Parathyroid adenoma (tissue), 2 donors: ENCODE measurements around the gene KIF5A.
"Not testable (repeated sequence)": the region's sequence is repeated elsewhere in the genome, so short reads cannot be mapped to it uniquely, and the experiment has no call there.

Source experiments
- H2AFZ ChIP-seq: fragments of 300-600 bp; sonication (generic); one replicate; pipeline ENCODE4 v1.7.0; 2017; ENCODE audit warnings: antibody characterized with exemption, mild to moderate bottlenecking
- H3K27ac ChIP-seq: fragments of 300-600 bp; sonication (generic); one replicate; pipeline ENCODE4 v1.7.0; 2017
- H3K27me3 ChIP-seq: fragments of 300-600 bp; sonication (generic); one replicate; pipeline ENCODE4 v1.7.0; 2017; ENCODE audit warnings: low read length; ENCODE audit not compliant: control insufficient read depth, insufficient read depth
- H3K36me3 ChIP-seq: fragments of 300-600 bp; sonication (generic); one replicate; pipeline ENCODE4 v1.7.0; 2017; ENCODE audit warnings: low read length; ENCODE audit not compliant: control insufficient read depth, insufficient read depth
- H3K4me1 ChIP-seq: fragments of 300-600 bp; sonication (generic); one replicate; pipeline ENCODE4 v1.7.0; 2017; ENCODE audit warnings: control low read depth
- H3K4me2 ChIP-seq: fragments of 300-600 bp; sonication (generic); one replicate; pipeline ENCODE4 v1.7.0; 2017; ENCODE audit warnings: low read length
- H3K4me3 ChIP-seq: fragments of 300-600 bp; sonication (generic); one replicate; pipeline ENCODE4 v1.7.0; 2017; ENCODE audit warnings: low read depth, low read length
- H3K79me2 ChIP-seq: fragments of 300-600 bp; sonication (generic); one replicate; pipeline ENCODE4 v1.7.0; 2017; ENCODE audit warnings: control low read depth
- H3K9ac ChIP-seq: fragments of 300-600 bp; sonication (generic); one replicate; pipeline ENCODE4 v1.7.0; 2017; ENCODE audit warnings: mild to moderate bottlenecking
- H3K9me3 ChIP-seq: fragments of 300-600 bp; sonication (generic); one replicate; pipeline ENCODE4 v1.7.0; 2017; ENCODE audit warnings: low read length; ENCODE audit not compliant: control insufficient read depth
- CTCF ChIP-seq: fragments of 300-600 bp; sonication (generic); IDR thresholded peaks from one replicate; pipeline ENCODE4 v1.7.0; 2017; ENCODE audit warnings: antibody characterized with exemption, mild to moderate bottlenecking
- donor health status: primary hyperparathyroidism.

Gene KIF5A

GRCh38 chr12:57617942-57618341, 68.1 kb downstream of the KIF5A start:
- peaks cover 6% of the 10 kb centered on the region for H3K27me3 ChIP-seq
- TF ChIP-seq CTCF, result no peak
- peaks cover 6% of the 10 kb centered on the region for H3K4me1 ChIP-seq
- H3K9me3 ChIP-seq, result no peaks in the 10 kb centered on the region
- no peaks in the 10 kb centered on the region for H3K79me2 ChIP-seq
- H3K27ac ChIP-seq, result no peak overlapping the region
- no peak overlapping the region for H3K9ac ChIP-seq
- no peaks in the 10 kb centered on the region for H3K36me3 ChIP-seq
- H3K4me2 ChIP-seq, result no peak overlapping the region
- no peak overlapping the region for H3K4me3 ChIP-seq
- no peak overlapping the region for H2AFZ ChIP-seq

DNA sequence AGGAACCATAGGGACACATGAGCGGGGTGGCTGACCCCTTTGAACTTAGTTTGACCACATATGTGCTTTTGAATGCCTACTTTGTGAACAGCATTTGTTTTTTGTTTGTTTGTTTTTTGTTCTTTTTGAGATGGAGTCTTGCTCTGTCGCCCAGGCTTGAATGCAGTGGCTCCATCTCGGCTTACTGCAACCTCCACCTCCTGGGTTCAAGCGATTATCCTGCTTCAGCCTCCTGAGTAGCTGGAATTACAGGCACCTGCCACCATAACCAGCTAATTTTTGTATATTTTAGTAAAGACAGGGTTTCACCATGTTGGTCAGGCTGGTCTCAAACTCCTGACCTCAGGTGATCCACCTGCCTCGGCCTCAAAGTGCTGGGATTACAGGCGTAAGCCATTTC, 68.6 kb downstream of the KIF5A start:
- H3K27ac ChIP-seq, H3K4me3 ChIP-seq, H3K4me1 ChIP-seq, H2AFZ ChIP-seq, H3K4me2 ChIP-seq, H3K9me3 ChIP-seq, H3K9ac ChIP-seq, H3K79me2 ChIP-seq, H3K36me3 ChIP-seq, H3K27me3 ChIP-seq: not testable (repeated sequence)

GRCh38 chr12:57618966-57619433, 69.2 kb downstream of the KIF5A start:
- Histone ChIP-seq H3K27me3 (peaks cover 6% of the 10 kb centered on the region), H3K4me3 (no peak overlapping the region), H3K27ac (no peak overlapping the region), H3K79me2 (no peaks in the 10 kb centered on the region), H2AFZ (no peak overlapping the region), H3K4me2 (no peak overlapping the region), H3K4me1 (peaks cover 6% of the 10 kb centered on the region), H3K9ac (no peak overlapping the region), H3K36me3 (no peaks in the 10 kb centered on the region), H3K9me3 (no peaks in the 10 kb centered on the region)
- TF ChIP-seq CTCF, result no peak

DNA sequence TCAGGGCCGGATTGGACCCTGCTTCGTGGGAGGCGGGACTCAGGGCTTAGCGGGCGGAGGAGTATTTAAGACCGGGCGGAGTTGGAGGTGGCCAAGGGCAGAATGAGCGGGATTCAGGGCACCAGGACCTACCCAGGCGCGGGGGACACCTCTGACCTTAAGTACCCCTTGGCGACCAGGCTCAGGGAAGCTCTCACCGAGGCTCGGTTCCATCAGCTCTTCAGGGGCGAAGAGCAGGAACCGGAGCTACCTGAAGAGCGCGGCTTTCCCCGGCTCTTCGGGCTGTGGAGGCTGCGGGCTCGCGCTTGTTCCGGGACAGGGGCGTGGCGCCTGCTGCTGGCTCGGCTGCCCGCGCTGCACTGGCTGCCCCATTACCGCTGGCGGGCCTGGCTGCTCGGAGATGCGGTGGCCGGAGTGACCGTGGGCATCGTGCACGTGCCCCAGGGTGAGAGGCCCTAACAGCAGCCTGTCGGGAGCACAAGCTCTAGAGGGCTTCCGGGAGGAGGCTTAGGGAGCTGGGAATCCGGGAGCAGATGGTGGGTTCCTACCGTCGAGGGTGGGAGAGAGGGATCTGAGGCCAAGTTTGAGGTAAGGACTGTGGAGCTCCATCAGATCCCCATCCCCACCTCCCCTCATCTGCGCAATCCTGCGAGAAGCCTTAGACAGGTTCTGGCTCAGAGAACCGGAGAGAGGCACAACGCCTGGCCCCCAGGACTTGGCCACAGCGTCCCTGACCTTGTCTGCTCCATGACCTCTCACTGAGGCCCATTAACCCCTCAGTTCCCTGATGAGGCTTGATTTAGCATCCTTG, 69.8 kb downstream of the KIF5A start:
- no peak overlapping the region for H3K9ac ChIP-seq
- TF ChIP-seq CTCF, result no peak
- no peaks in the 10 kb centered on the region for H3K79me2 ChIP-seq
- H2AFZ ChIP-seq, result peak overlapping the region; percentile 43
- no peaks in the 10 kb centered on the region for H3K9me3 ChIP-seq
- no peak overlapping the region for H3K4me3 ChIP-seq
- peaks cover 6% of the 10 kb centered on the region for H3K4me1 ChIP-seq
- H3K4me2 ChIP-seq, result no peak overlapping the region
- no peaks in the 10 kb centered on the region for H3K36me3 ChIP-seq
- H3K27ac ChIP-seq, result no peak overlapping the region
- peaks cover 6% of the 10 kb centered on the region for H3K27me3 ChIP-seq

DNA sequence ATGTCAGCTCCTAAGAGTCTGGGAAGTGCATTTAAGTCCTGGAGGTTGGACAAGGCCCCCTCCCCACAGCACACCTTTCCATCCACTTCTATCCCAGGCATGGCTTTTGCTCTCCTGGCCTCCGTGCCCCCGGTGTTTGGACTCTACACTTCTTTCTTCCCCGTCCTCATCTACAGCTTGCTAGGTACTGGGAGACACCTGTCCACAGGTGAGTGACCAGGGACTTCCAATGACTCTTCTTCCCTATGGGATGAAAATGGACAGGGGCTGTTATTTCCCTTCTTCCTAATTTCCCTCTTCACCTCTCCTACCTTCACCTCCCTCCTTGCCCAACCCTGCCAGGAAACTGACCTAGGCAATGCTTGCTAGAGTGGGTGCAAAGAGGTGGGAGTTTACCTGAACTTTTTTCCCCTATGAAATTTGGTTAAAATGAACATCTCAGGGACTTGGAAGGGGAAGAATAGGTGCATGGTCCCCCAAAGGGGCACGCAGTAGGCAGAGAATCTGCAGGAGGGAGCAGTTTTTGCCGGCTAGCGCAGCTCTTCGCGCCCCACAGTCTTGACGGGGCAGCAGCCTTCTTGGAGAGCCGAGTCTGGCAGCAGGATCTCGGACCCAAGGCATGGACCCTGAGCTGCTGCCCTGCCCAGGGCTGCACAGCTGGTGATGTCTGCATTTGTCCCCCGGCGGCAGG, 70.5 kb downstream of the KIF5A start:
- H3K27ac ChIP-seq, result no peak overlapping the region
- peaks cover 6% of the 10 kb centered on the region for H3K27me3 ChIP-seq
- H3K4me2 ChIP-seq, result no peak overlapping the region
- no peaks in the 10 kb centered on the region for H3K79me2 ChIP-seq
- H3K9ac ChIP-seq, result no peak overlapping the region
- H3K9me3 ChIP-seq, result no peaks in the 10 kb centered on the region
- no peaks in the 10 kb centered on the region for H3K36me3 ChIP-seq
- no peak overlapping the region for H2AFZ ChIP-seq
- no peak overlapping the region for H3K4me3 ChIP-seq
- TF ChIP-seq CTCF, result no peak
- H3K4me1 ChIP-seq, result peaks cover 6% of the 10 kb centered on the region
